ENCODE results near the gene ZNF527.
"Not testable (repeated sequence)": the region's sequence is repeated elsewhere in the genome, so short reads cannot be mapped to it uniquely, and the experiment has no call there.

Gene ZNF527

DNA sequence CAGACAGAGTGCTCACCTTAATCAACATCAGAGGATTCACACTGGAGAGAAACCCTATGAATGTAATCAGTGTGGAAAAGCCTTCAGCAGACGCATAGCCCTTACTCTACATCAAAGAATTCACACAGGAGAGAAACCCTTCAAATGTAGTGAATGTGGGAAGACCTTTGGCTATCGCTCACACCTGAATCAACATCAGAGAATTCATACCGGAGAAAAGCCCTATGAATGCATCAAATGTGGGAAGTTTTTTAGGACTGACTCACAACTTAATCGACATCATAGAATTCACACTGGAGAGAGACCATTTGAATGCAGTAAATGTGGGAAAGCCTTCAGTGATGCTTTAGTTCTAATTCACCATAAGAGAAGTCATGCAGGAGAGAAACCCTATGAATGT, 18.3 kb downstream of the ZNF527 start:
- no peaks in the 10 kb centered on the region for H3K4me1 Mint-ChIP-seq (ENCODE audit: low read depth in 2 of 2)
- H3K9me3 Mint-ChIP-seq, result peaks cover 14 to 34% of the 10 kb centered on the region in 2 donors
- no peak overlapping the region for H3K4me3 Mint-ChIP-seq
- H3K27me3 Mint-ChIP-seq, result no peaks in the 10 kb centered on the region
- ATAC-seq (replicated peaks), result no peak
- DNase-seq, result no peak
- H3K27ac Mint-ChIP-seq, result no peak overlapping the region
- peaks cover 16% of the 10 kb centered on the region for H3K36me3 Mint-ChIP-seq (ENCODE audit: insufficient read depth)

- not testable (repeated sequence) for H3K27ac Mint-ChIP-seq; H3K27me3 Mint-ChIP-seq; ATAC-seq (replicated peaks); H3K36me3 Mint-ChIP-seq (ENCODE audit: insufficient read depth); H3K4me3 Mint-ChIP-seq; H3K4me1 Mint-ChIP-seq (ENCODE audit: low read depth in 2 of 2); DNase-seq
- peaks cover 11 to 26% of the 10 kb centered on the region in 2 donors for H3K9me3 Mint-ChIP-seq
Measured at GRCh38 chr19:37391399-37391798, 20.5 kb downstream of the ZNF527 start.

DNA sequence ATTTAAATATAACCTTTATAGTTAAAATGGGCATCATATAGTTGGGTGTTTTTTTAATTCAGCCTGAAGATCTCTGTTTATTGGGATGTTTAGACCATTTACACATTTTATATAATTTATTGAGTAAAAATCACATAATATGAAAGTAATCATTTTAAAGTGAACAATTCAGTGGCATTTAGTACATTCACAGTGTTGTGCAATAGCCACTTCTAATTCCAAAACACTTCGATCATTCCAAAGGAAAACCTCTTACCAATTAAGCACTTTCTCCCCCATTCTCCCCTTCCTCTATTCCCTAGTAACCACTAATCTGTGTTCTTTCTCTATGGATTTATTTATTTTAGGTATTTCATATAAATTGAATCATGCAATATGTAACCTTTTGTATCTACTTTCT, 30.2 kb downstream of the ZNF527 start:
- no peaks in the 10 kb centered on the region for H3K27me3 Mint-ChIP-seq
- H3K36me3 Mint-ChIP-seq (ENCODE audit: insufficient read depth), result peaks cover 4% of the 10 kb centered on the region
- no peak overlapping the region for H3K27ac Mint-ChIP-seq
- H3K9me3 Mint-ChIP-seq, result peaks cover 3 to 25% of the 10 kb centered on the region in 2 donors
- H3K4me1 Mint-ChIP-seq (ENCODE audit: low read depth in 2 of 2), result no peaks in the 10 kb centered on the region
- H3K4me3 Mint-ChIP-seq, result no peak overlapping the region
- ATAC-seq (replicated peaks) (no peak), DNase-seq (no peak)

- Mint-ChIP-seq H3K27me3 (no peaks in the 10 kb centered on the region), H3K9me3 (peaks cover 5 to 25% of the 10 kb centered on the region in 2 donors)
Measured at GRCh38 chr19:37403403-37403802, 32.5 kb downstream of the ZNF527 start.

GRCh38 chr19:37406140-37406846, 35.4 kb downstream of the ZNF527 start:
- peaks cover 7 to 15% of the 10 kb centered on the region in 2 donors for H3K9me3 Mint-ChIP-seq
- H3K4me1 Mint-ChIP-seq (ENCODE audit: low read depth in 2 of 2); DNase-seq; H3K36me3 Mint-ChIP-seq (ENCODE audit: insufficient read depth); H3K27me3 Mint-ChIP-seq; H3K4me3 Mint-ChIP-seq; H3K27ac Mint-ChIP-seq; ATAC-seq (replicated peaks): not testable (repeated sequence)

More at GRCh38 chr19:37403403-37403802, 32.5 kb downstream of the ZNF527 start:
- Mint-ChIP-seq H3K36me3 (ENCODE audit: insufficient read depth) (peaks cover 4% of the 10 kb centered on the region), H3K4me1 (ENCODE audit: low read depth in 2 of 2) (no peaks in the 10 kb centered on the region), H3K4me3 (no peak overlapping the region), H3K27ac (no peak overlapping the region)
- no peak for DNase-seq
- no peak for ATAC-seq (replicated peaks)

GRCh38 chr19:37412700-37413099, 41.8 kb downstream of the ZNF527 start:
- H3K27me3 Mint-ChIP-seq, result no peaks in the 10 kb centered on the region
- H3K36me3 Mint-ChIP-seq (ENCODE audit: insufficient read depth), result no peaks in the 10 kb centered on the region
- H3K4me1 Mint-ChIP-seq (ENCODE audit: low read depth in 2 of 2), result no peaks in the 10 kb centered on the region
- peaks cover 12 to 19% of the 10 kb centered on the region in 2 donors for H3K9me3 Mint-ChIP-seq
- no peak for ATAC-seq (replicated peaks)
- H3K27ac Mint-ChIP-seq, result no peak overlapping the region
- no peak for DNase-seq
- no peak overlapping the region for H3K4me3 Mint-ChIP-seq

DNA sequence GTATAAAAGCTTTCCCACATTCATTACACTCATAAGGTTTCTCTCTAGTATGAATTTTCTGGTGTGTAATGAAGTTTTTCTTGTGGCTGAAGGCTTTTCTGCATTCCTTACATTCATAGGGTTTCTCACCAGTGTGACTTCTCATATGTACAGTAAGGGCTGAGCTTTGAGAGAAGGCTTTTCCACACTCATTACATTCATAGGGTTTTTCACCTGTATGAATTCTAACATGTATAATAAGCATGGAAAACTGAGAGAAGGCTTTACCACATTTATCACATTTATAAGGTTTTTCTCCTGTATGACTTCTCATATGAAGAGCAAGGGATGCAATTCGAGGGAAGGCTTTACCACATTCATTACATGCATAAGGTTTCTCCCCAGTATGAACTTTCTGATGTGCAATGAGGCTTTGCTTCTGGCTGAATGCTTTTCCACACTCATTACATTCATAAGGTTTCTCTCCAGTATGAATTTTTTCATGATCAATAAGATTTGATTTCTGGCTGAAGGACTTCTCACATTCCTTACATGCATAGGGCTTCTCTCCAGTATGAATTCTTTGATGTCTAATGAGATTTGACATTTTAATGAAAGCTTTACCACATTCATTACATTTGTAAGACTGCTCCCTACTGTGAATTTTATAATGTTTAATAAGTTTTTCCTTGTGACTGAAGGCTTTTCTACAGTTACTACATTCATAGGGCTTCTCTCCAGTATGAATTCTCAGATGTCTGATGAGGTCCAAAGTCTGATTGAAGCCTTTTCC, 42.6 kb downstream of the ZNF527 start:
- Mint-ChIP-seq H3K27ac (no peak overlapping the region), H3K36me3 (ENCODE audit: insufficient read depth) (no peaks in the 10 kb centered on the region), H3K4me3 (no peak overlapping the region), H3K27me3 (no peaks in the 10 kb centered on the region), H3K9me3 (peaks cover 14 to 25% of the 10 kb centered on the region in 2 donors), H3K4me1 (ENCODE audit: low read depth in 2 of 2) (no peaks in the 10 kb centered on the region)
- ATAC-seq (replicated peaks) (no peak), DNase-seq (no peak)

Data from effector memory CD8-positive, alpha-beta T cell (primary cell).